Stimulated activated CD8-positive, alpha-beta memory T cell treated with anti-CD3 and anti-CD28 coated beads, Interleukin-7, amount 100 ng/mL, for 4 hours (primary cell): Measurements from ENCODE around the gene MCF2L.

Source experiments
- DNase-seq, 2 donors: peaks; one replicate each; pipeline ENCODE4 v3.0.0-alpha.2; 2020; ENCODE audit warnings: low read depth in 2 of 2

Gene MCF2L

GRCh38 chr13:112962911-112963625, 5.9 kb upstream of the MCF2L start:
- DNase-seq, result no peak

DNA sequence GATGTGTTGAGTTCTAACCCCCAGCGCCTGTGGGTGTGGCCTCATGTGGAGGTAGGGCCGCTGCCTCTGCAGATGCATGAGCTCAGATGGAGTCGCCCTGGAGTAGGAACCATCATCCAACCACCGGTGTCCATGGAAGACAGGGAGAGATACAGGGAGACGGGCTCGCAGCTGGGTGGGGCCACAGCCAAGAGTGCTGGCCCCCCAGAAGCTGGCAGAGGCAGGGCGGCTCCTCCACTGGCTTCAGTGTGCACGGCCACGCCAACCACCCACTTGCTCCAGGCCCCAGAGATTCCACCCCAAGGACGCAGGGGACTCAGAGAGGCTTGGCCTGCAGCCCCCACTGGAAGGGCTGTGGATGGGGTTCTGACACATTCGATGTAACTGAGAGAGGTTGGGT, 5.4 kb upstream of the MCF2L start:
- DNase-seq, result no peak

- no peak for DNase-seq
These were observed 4.0 kb upstream of the MCF2L start for GRCh38 chr13:112964971-112965492.

DNA sequence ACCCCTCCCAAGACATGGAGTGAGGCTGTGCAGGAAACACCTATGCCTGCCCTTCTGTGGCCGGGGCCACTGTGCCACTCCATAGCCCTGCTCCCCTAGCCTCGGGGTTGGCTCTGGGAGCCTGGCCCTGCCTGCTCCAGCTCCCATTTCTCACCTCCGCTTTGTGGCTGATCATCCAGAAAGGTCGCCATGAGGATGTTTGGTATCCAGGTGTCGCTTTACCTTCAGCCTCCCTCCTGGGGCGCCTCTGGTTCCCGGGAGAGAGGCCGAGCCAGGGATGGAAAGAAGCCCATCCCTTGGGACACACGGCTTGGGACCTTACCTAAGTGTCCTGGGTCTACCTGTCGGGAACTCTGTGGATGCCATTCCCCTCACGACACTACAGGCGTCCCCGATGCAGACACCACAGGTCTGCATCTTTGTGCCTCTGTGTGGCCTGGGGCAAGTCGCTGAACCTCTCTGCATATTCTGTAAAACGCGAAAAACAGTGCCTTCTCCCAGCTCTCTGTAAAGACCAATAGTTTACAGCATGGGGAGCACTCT, 3.4 kb upstream of the MCF2L start:
- no peak for DNase-seq

DNA sequence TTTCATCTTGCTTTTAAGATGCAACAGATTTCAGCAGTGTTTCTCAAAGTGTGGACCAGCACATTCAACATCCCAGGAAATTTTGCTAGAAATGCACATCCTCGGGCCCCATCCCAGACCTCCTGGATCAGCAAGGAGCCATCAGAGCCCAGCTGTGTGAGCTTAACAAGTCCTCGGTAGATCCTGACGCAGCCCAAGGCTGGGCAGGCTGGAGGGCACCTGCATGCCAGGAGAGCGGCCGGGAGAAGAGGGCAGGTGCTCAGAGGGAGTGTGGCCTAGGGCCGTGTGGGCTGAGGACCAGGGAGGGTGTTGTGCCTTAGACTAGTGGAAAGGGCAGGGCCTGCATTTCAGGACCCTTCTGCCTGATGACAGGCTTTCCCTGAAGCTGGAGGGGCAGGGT, 2.2 kb upstream of the MCF2L start:
- no peak for DNase-seq

DNA sequence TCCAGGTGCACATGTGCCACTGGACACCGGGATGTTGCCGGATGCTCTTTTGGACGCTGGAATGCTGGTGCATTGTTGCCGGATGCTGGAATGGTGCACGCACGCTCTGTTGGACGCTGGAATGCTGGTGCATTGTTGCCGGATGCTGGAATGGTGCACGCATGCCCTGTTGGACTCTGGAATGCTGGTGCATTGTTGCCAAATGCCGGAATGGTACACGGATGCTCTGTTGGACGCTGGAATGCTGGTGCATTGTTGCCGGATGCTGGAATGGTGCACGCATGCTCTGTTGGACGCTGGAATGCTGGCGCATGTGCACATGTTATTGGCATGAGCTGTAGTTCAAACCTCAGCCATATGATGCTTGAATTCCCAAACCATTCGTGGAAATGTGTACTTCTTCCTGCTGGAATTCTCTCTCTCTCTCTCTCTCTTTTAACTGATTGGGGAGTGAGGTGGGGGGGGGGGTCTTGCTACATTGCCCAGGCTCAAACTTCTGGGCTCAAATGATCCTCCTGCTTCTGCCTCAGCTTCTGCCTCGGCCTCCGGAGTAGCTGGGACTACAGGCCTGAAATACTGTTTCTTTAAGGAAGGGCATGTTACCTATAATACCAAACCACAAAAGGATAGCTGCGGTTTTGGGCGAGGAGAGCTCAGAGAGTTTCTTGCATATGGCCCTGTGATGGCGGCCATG, 1.2 kb upstream of the MCF2L start:
- no peak for DNase-seq

DNA sequence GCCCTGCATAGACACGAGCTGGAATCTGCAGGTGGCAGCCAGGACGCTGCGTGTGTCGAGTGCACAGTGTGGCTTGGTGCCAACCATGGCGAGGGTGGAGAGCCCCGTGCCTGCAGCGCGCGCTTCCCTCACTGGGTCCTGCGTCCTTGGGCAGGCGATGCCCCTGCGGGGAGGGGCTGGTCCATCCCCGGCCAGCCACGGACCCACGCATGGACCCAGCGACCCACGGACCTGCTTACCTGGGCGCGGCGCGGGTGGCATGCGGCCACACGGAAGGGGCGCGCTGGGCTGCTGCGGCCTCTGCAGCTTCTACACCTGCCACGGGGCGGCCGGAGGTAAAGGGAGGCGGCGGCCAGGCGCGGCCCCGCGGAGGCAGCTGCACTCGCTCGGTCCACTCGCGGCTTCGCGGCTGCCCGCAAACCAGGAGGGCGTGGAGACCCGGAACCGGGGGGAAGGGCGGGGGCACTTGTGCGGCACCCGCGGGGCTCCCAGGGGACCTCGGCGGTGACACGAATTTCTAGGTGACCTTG, 569 bp upstream of the MCF2L start:
- no peak for DNase-seq

DNA sequence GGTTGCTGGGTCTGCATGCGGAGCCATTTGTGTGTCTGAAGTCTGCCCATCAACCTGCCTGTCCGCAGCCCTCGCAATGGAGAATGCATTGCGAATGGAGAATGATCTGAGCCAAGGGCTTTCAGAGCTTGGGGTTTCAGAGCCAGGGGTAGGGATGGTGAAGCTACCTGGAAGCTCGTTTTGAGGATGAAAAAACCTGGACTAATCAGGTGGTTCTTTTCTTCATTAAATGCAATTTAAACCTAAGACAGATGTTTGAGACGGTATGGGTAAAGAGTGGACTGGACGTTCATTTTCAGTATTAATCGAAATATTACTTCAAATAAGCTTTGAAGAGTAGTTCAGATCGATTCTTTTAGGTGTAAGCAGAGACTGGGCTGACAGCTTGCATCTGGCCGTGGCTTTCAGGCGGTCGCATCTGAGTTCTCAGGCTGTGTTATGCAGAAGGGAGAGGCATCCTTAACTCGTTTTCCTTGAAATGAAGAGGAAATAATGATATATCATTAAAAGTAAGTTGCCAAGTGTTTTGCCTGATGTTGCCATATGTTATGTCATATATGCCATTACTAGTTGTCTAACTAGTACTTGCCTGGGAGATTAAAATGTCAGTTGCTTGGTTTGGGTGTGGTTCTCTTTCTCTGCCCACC, 801 bp downstream of the MCF2L start:
- DNase-seq, result no peak

DNA sequence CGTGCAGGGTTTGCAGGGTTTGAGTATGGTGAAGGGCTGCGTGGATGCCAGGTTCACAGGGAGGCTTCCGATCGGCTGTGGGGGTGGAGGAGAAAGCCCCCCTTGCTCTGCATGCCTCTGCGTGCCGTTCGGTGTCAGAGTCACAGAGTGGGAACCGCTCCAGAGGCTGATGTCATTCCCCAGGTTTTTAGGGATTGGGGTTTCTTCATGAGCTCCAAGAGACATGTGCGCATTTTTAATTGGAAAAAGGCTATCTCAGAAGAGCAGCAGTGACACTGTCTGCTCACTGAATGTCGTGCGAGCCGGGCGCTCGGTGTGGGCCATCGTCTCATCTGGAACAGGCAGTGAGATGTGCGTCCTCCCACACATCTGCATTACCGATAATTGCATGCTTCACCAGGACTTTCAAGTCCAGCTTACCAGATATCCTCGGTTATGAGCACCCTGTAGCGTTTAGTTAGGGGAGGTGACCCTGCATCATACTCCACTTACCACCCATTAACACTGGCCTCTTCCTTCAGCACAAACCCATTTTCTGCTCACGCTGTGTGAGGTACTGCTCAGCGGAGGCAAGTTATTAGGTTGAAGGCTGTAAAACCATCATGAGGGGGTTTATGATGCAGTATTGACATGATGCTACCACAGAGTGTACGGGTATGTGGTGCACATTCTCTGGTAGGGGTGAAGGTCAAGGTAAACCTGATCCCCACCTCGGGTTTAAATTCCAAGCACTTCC, 1.7 kb downstream of the MCF2L start:
- no peak for DNase-seq

DNA sequence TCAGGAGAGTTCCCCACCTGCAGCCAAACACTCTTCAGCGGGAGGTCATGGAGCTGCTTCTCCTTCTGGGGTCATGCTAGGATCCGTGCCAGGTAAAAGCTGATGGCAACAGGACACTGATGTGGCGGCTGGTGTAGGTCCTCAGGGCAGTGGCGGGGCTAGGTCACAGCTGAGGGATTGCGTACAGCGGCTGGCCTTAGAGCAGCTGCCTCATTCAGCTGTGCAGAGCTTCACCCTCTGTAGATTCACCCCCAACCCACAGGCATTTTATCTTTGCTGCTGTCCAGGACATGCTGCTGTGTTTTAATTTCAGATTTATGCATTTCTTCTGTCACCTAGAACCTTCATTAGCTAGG, 2.3 kb downstream of the MCF2L start:
- DNase-seq, result no peak

DNA sequence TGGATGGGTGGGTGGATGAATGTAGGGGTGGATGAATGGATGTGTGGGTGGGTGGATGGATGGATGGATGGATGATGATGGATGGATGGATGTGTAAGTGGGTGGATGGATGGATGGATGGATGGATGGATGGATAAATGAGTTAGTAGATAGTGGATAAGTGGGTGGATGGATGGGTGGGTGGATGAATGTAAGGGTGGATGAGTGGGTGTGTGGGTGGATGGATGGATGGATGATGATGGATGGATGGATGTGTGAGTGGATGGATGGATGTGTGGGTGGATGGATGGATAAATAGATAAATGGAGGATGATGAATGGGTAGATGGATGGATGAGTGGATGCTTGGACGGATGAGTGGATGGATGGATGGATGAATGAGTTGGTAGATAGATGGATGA, 3.2 kb downstream of the MCF2L start:
- no peak for DNase-seq

GRCh38 chr13:112972867-112973576, 4.0 kb downstream of the MCF2L start:
- no peak for DNase-seq

DNA sequence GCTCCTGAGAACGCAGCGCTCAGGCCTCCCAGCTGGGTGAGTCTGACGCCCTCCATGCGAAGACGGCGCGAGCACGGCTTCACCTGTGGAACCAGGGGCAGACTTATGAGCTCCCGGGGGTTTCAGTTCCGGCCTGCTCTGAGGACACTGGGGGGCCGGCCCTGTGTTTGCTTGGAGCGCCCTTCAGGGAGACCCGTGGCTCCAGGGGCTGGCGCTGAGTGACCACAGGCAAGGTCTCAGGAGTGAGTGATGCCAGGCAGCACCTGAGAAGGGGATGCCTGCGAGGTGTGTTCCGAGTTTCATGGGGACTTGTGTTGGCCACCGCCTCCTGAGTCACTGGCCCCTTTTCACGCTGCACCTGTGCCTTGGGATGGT, 4.5 kb downstream of the MCF2L start:
- no peak for DNase-seq

DNA sequence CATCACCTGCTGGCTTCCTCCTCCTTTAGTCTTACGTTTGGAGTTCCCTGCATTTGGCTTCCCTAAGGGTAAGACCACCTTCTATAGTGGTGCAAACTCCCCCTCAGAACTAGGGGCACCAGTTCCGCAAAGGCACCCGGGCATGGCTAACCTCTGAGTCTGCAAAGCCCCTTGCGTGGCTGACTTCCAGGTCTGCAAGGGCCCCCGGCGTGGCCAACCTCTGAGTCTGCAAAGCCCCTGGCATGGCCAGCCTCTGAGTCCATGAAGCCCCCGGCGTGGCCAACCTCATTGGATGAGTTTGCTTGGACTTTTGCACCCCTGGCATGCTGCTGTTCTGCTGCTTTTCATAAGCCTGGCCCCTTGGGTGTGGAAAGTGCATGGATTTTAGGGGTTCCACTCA, 5.1 kb downstream of the MCF2L start:
- DNase-seq, result no peak

- no peak for DNase-seq
These were observed 5.7 kb downstream of the MCF2L start for GRCh38 chr13:112974671-112975070.

DNA sequence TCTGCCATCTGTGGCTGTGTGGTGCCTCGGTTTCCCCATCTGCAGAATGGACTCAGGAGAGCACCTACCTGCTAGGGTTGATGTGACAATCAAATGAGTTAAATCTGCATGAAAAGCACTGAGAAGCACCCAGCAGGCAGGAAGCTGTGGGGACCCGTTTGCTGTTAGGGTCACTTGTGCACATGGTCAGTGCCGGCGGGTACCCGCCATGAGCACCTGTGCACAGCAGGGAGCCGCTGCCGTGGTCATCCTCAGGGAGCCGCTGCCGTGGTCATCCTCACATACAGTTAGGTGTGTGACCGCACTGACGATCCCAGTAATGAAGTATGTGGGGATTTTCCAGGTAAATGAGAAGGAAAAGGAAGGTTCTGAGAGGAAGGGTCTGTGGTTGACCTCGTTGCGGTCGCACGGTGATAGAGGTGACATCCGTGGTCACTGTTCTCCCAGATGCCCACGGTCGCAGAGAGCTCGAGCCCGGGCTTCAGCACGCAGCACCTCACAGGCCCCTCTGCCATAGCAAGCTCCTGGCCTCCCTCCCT, 6.5 kb downstream of the MCF2L start:
- no peak for DNase-seq

DNA sequence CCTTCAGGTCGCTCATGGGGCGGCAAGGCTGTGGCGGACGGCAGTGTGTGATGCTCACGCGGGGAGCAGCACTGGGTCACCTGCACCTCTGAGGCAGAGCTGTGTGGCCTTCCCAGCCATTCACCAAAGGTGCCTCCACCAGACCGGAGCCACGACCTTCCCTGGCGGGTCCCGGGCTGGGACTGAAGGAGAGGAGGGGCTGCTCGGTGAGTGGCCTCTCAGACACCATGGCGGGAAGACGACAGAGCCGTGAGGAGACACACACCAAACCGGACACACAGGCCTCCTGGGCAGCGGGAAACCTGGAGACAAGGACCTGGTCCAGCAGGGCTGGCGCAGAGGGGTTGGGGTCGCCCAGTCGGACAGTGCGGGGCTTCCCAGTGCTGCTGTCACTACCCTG, 7.5 kb downstream of the MCF2L start:
- no peak for DNase-seq

DNA sequence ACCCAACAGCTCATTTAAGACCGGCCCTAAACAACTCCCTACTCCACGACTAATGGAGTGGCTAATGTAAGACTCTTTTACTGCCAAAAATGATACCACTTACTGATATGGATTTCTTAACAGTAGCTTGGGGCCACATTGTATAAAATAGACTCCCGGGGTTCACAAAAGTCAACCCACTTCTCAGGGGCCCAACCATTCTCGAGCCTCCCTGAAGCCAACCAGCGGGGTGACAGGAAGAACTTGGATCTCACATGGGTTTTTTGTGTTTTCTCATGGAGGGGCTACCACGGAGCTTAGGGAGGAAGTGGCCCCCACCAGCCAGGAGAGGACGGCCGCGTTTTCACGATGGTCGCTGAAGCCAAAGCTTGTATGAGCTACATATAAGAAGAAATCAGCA, 8.1 kb downstream of the MCF2L start:
- DNase-seq, result no peak

GRCh38 chr13:112977525-112977924, 8.5 kb downstream of the MCF2L start:
- DNase-seq, result no peak

DNA sequence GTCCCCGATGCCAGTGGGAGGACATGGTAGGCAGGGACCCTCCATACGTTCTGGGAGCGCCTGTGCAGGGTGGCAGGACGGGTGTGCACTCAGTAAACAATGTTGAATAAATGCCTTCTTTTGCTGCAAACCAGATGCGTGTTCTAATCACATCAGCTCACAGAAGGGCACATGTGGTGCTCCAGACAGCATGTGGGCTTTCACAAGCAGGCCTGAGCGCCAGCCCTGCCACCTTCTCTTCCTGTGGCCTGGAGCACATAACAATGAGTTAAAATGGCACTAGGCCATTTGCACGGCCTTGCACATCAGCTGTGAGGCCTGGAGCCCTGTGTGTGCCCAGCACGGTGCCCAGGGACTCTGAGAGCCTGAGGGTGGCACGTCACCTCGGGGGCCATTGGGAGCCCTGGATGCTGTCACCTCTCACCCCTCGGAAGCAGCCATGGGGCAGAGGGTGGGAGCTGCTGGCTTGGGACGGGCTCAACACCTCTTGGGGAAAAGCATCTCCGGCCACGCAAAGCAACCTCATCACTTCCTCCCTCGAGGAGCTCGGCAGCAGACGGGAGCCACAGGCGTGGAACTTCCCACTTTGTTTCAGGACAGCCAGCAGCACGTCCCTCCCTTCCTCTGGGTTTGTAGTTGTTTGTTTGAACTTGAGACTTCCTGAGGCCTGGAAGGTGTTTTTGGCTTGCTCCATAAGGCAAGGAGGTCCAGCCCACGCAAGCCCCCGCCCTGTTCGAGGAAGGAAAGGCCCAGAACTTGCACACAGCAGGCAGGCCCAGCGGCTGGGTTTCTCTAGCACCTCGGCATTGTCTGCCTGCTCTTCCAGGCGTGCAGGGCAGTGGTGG, 9.8 kb downstream of the MCF2L start:
- no peak for DNase-seq
